Ishikawa (cell line): ENCODE data around the gene MYLK.

Experiments
- CEBPB ChIP-seq: IDR thresholded peaks from 2 replicates; pipeline ENCODE4 v1.6.1; 2012
- CREB1 ChIP-seq: IDR thresholded peaks from 2 replicates; pipeline ENCODE4 v1.6.1; 2012; ENCODE audit warnings: low read depth
- EGR1 ChIP-seq: IDR thresholded peaks from 2 replicates; pipeline ENCODE4 v1.6.1; 2012
- EP300 ChIP-seq: IDR thresholded peaks from 2 replicates; pipeline ENCODE4 v1.6.1; 2012; ENCODE audit warnings: borderline replicate concordance
- FOXM1 ChIP-seq: IDR thresholded peaks from 2 replicates; pipeline ENCODE4 v1.6.1; 2012; ENCODE audit warnings: low read depth, borderline replicate concordance
- NFIC ChIP-seq: IDR thresholded peaks from 2 replicates; pipeline ENCODE4 v1.6.1; 2012
- RAD21 ChIP-seq: IDR thresholded peaks from 2 replicates; pipeline ENCODE4 v1.6.1; 2012; ENCODE audit warnings: low read depth
- REST ChIP-seq: IDR thresholded peaks from 2 replicates; pipeline ENCODE4 v1.6.1; 2012; ENCODE audit warnings: low read depth, mild to moderate bottlenecking
- TAF1 ChIP-seq: IDR thresholded peaks from 2 replicates; pipeline ENCODE4 v1.6.1; 2012; ENCODE audit warnings: low read depth, mild to moderate bottlenecking
- TCF12 ChIP-seq: IDR thresholded peaks from 2 replicates; pipeline ENCODE4 v1.6.1; 2012; ENCODE audit warnings: low read depth
- YY1 ChIP-seq: IDR thresholded peaks from 2 replicates; pipeline ENCODE4 v1.6.1; 2012; ENCODE audit warnings: low read depth
- TF ChIP-seq, protein P1 (sequence below): IDR thresholded peaks from 2 replicates; pipeline ENCODE4 v1.6.1; 2012
- TF ChIP-seq, protein P2 (sequence below): IDR thresholded peaks from 2 replicates; pipeline ENCODE4 v1.6.1; 2012

DNA sequence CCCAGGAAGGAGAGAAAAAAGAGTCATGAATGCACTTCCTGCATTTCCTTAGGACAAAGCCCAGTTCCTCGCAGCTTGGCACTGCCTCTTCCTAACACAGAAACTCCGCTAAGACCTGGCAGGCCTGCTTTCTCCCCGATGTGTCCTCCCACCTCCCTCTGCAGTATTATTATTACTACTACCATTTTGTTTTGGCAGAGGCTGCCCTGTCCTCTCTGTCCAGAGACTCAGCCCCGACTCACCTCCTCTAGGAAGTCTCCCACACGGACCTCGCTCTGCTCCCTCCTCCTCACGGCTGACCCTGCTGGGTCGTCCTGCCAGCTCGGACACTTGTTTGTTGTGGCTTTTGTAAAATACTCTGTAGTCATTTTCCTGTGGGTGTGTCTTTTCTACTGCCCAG lies 192.1 kb downstream of the MYLK start:
- TF ChIP-seq TCF12 (no peak), RAD21 (no peak), EP300 (no peak), CREB1 (no peak), REST (no peak), YY1 (no peak), CEBPB (no peak), NFIC (no peak), TAF1 (no peak), EGR1 (no peak), FOXM1 (no peak)
- TF ChIP-seq, protein P1, sequence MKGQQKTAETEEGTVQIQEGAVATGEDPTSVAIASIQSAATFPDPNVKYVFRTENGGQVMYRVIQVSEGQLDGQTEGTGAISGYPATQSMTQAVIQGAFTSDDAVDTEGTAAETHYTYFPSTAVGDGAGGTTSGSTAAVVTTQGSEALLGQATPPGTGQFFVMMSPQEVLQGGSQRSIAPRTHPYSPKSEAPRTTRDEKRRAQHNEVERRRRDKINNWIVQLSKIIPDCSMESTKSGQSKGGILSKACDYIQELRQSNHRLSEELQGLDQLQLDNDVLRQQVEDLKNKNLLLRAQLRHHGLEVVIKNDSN = no peak
- TF ChIP-seq, protein P2, sequence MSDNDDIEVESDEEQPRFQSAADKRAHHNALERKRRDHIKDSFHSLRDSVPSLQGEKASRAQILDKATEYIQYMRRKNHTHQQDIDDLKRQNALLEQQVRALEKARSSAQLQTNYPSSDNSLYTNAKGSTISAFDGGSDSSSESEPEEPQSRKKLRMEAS = no peak
